ENCODE data around the gene LIN54.

GRCh38 chr4:82890901-82891706 is 119.5 kb downstream of the LIN54 start, which contains the start of gene SEC31A:
- no peak for TF ChIP-seq CTCF (IDR thresholded peaks at IDR 0.05)
- TF ChIP-seq POLR2A (IDR thresholded peaks at IDR 0.05) = peak; percentile 86

Data from testis (tissue), 2 donors.